Measurements from ENCODE around the gene ADAM22. TPM values are rescaled to one million over a fixed set of nuclear protein-coding genes. Genes with fewer than 3 reads are reported as not detected.
"Not testable (repeated sequence)": the region's sequence is repeated elsewhere in the genome, so short reads cannot be mapped to it uniquely, and the experiment has no call there.

The ADAM22 gene
- total and polyA plus RNA-seq, 4 donors = 0.04 to 0.61 (median 0.15) TPM

GRCh38 chr7:87899255-87899654 lies 34.8 kb upstream of the ADAM22 start:
- Histone ChIP-seq H3K36me3 (ENCODE audit: control insufficient read depth in 4 of 4, insufficient read depth in 3 of 4, low read depth in 1 of 4, low read length in 3 of 4) (peaks cover 0 to 6% (median 0%) of the 10 kb centered on the region in 4 donors), H3K9me3 (ENCODE audit: control insufficient read depth in 4 of 4, low read length in 3 of 4) (no peaks in the 10 kb centered on the region), H3K27me3 (ENCODE audit: control insufficient read depth in 4 of 4, insufficient read depth in 4 of 4, low read length in 3 of 4) (no peaks in the 10 kb centered on the region), H3K9ac (ENCODE audit: low read depth in 1 of 2, low read length in 2 of 2) (no peak overlapping the region), H3K27ac (ENCODE audit: low read depth in 1 of 2, low read length in 2 of 2) (no peak overlapping the region), H3K4me1 (ENCODE audit: control insufficient read depth in 4 of 4, insufficient read depth in 4 of 4, low read length in 3 of 4) (no peaks in the 10 kb centered on the region), H3K4me3 (ENCODE audit: low read depth in 1 of 3, low read length in 3 of 3) (no peak overlapping the region)
- DNase-seq (ENCODE audit: low spot score) = no peak
- 97% methylated on average over 2 of the region's 2 CpGs for WGBS
- no peak for TF ChIP-seq NR2F2 (IDR thresholded peaks at IDR 0.05)
- no peak for TF ChIP-seq ZBTB33 (IDR thresholded peaks at IDR 0.05)
- no peak for TF ChIP-seq TAF1 (conservative IDR thresholded peaks at IDR 0.05)
- TF ChIP-seq FOXA1 (IDR thresholded peaks at IDR 0.05) = no peak
- no peak for TF ChIP-seq ATF3 (IDR thresholded peaks at IDR 0.05)
- no peak for TF ChIP-seq MAX (IDR thresholded peaks at IDR 0.05)
- no peak for TF ChIP-seq JUND (IDR thresholded peaks at IDR 0.05)
- no peak for TF ChIP-seq EGR1 (IDR thresholded peaks at IDR 0.05; ENCODE audit: low read depth in 2 of 2)
- TF ChIP-seq CTCF (IDR thresholded peaks at IDR 0.05; ENCODE audit: low read depth, low read length, missing input control) = no peak
- no peak for TF ChIP-seq HNF4G (IDR thresholded peaks at IDR 0.05)
- no peak for TF ChIP-seq RAD21 (IDR thresholded peaks at IDR 0.05)

GRCh38 chr7:87907136-87907906 lies 26.7 kb upstream of the ADAM22 start:
- H3K9ac ChIP-seq (ENCODE audit: low read depth in 1 of 2, low read length in 2 of 2); H3K4me3 ChIP-seq (ENCODE audit: low read depth in 1 of 3, low read length in 3 of 3); H3K9me3 ChIP-seq (ENCODE audit: control insufficient read depth in 4 of 4, low read length in 3 of 4); H3K27ac ChIP-seq (ENCODE audit: low read depth in 1 of 2, low read length in 2 of 2); H3K36me3 ChIP-seq (ENCODE audit: control insufficient read depth in 4 of 4, insufficient read depth in 3 of 4, low read depth in 1 of 4, low read length in 3 of 4); H3K4me1 ChIP-seq (ENCODE audit: control insufficient read depth in 4 of 4, insufficient read depth in 4 of 4, low read length in 3 of 4); H3K27me3 ChIP-seq (ENCODE audit: control insufficient read depth in 4 of 4, insufficient read depth in 4 of 4, low read length in 3 of 4); DNase-seq (ENCODE audit: low spot score): not testable (repeated sequence)
- 96% methylated on average over 3 of the region's 3 CpGs for WGBS

GRCh38 chr7:87908814-87909213 lies 25.2 kb upstream of the ADAM22 start:
- not testable (repeated sequence) for H3K36me3 ChIP-seq (ENCODE audit: control insufficient read depth in 4 of 4, insufficient read depth in 3 of 4, low read depth in 1 of 4, low read length in 3 of 4); H3K4me1 ChIP-seq (ENCODE audit: control insufficient read depth in 4 of 4, insufficient read depth in 4 of 4, low read length in 3 of 4); H3K27me3 ChIP-seq (ENCODE audit: control insufficient read depth in 4 of 4, insufficient read depth in 4 of 4, low read length in 3 of 4); H3K27ac ChIP-seq (ENCODE audit: low read depth in 1 of 2, low read length in 2 of 2); H3K9me3 ChIP-seq (ENCODE audit: control insufficient read depth in 4 of 4, low read length in 3 of 4); H3K9ac ChIP-seq (ENCODE audit: low read depth in 1 of 2, low read length in 2 of 2); DNase-seq (ENCODE audit: low spot score); H3K4me3 ChIP-seq (ENCODE audit: low read depth in 1 of 3, low read length in 3 of 3)
- 96% methylated on average over 4 of the region's 4 CpGs for WGBS

Data from liver (tissue), 9 donors.